GM12878 (cell line): ENCODE measurements around the gene TMEM150B. TPM values are rescaled to one million over a fixed set of nuclear protein-coding genes. Genes with fewer than 3 reads are reported as not detected.
A peak's percentile ranks its signal among the peaks of the same experiment; 100 is the strongest.

Experiments
- ATAC-seq: fragments of 200-7000 bp; cut with Tn5 transposase; 3 replicates; pipeline ENCODE4 v1.9.1; 2020; ENCODE audit warnings: mild to moderate bottlenecking, moderate library complexity
- BruUV-seq: library from RNA; stranded (reverse); fragments of 400-500 nt; replicated peaks from 2 replicates; lab custom pipeline; 2021; lab: Mats Ljungman, UMichigan
- CTCF ChIA-PET: fragments of 300-600 bp; sonication (Branson Sonifier 250); formaldehyde crosslinking; extraction: SDS; loops from one replicate; lab custom pipeline; 2021; ENCODE audit warnings: inconsistent platforms; lab: Yijun Ruan, JAX
- POLR2A ChIA-PET: fragments of 350-600 bp; formaldehyde crosslinking; extraction: SDS; loops from one replicate; lab custom pipeline; 2021; ENCODE audit warnings: inconsistent platforms; lab: Charles Lee
- RAD21 ChIA-PET: fragments of 300-600 bp; sonication (Branson Sonifier 250); formaldehyde crosslinking; loops from one replicate; lab custom pipeline; 2023; ENCODE audit warnings: antibody characterized with exemption; ENCODE audit not compliant: unreplicated experiment; lab: Charles Lee
- SMC1A ChIA-PET: fragments of 300-600 bp; sonication (Branson Sonifier 250); formaldehyde crosslinking; loops from one replicate; lab custom pipeline; 2023; ENCODE audit not compliant: unreplicated experiment, uncharacterized antibody; lab: Charles Lee
- DNase-seq: peaks from one replicate; pipeline ENCODE4 v3.0.0-alpha.2; 2011; ENCODE audit warnings: low read depth, low spot score
- FAIRE-seq: peaks from 3 replicates; lab custom pipeline; 2011; peaks lifted over from hg19 to GRCh38; lab: Jason Lieb, UNC
- H2AFZ ChIP-seq: 2 replicates; pipeline ENCODE4 v1.6.0; 2011; ENCODE audit warnings: low read depth, low read length, control low read depth; ENCODE audit not compliant: control insufficient read depth
- H3K27ac ChIP-seq: 2 replicates; pipeline ENCODE4 v1.5.1; 2011; ENCODE audit warnings: control low read depth; ENCODE audit not compliant: control insufficient read depth, insufficient read depth
- H3K27me3 ChIP-seq, 2 experiments: replicated peaks in 1 of 2; 2 replicates each; pipeline versions ENCODE4 v1.6.0 to v1.6.1; 2011; ENCODE audit warnings: low read length in 1 of 2; ENCODE audit not compliant: control insufficient read depth in 2 of 2, insufficient read depth in 2 of 2
- H3K36me3 ChIP-seq, 2 experiments: 2 replicates each; pipeline ENCODE4 v1.5.1; 2011; ENCODE audit warnings: low read length in 1 of 2; ENCODE audit not compliant: control insufficient read depth in 2 of 2, insufficient read depth in 2 of 2
- H3K4me1 ChIP-seq: 2 replicates; pipeline ENCODE4 v1.6.1; 2011; ENCODE audit warnings: mild to moderate bottlenecking, low read length, moderate library complexity, mixed read lengths; ENCODE audit not compliant: control insufficient read depth, insufficient read depth
- H3K4me2 ChIP-seq: 2 replicates; pipeline ENCODE4 v1.6.0; 2011; ENCODE audit warnings: control low read depth; ENCODE audit not compliant: control insufficient read depth, insufficient read depth
- H3K4me3 ChIP-seq: fragments of 200-600 bp; sonication (generic); 2 replicates; pipeline ENCODE4 v1.5.1; 2016
- H3K79me2 ChIP-seq: 2 replicates; pipeline ENCODE4 v1.6.0; 2011; ENCODE audit warnings: low read length; ENCODE audit not compliant: control insufficient read depth, insufficient read depth
- H3K9ac ChIP-seq: 2 replicates; pipeline ENCODE4 v1.8.0; 2011; ENCODE audit warnings: low read length, control low read depth, mixed read lengths; ENCODE audit not compliant: control insufficient read depth, insufficient read depth
- H3K9me3 ChIP-seq: replicated peaks from 3 replicates; pipeline ENCODE4 v1.5.1; 2011; ENCODE audit warnings: mild to moderate bottlenecking, low read length; ENCODE audit not compliant: control insufficient read depth, insufficient read depth
- H4K20me1 ChIP-seq: 2 replicates; pipeline ENCODE4 v1.6.0; 2011; ENCODE audit not compliant: control insufficient read depth, insufficient read depth
- BCL3 ChIP-seq: IDR thresholded peaks from 2 replicates; pipeline ENCODE4 v1.6.1; 2011; ENCODE audit warnings: borderline replicate concordance, low read depth, mild to moderate bottlenecking, moderate library complexity, low read length; ENCODE audit not compliant: insufficient read depth, poor library complexity, severe bottlenecking
- EZH2 ChIP-seq: IDR thresholded peaks from 2 replicates; pipeline ENCODE4 v1.6.1; 2012; ENCODE audit warnings: low read depth, mild to moderate bottlenecking, control low read depth, inconsistent platforms, low read length, borderline replicate concordance; ENCODE audit not compliant: control insufficient read depth
- FOXM1 ChIP-seq: IDR thresholded peaks from 2 replicates; pipeline ENCODE4 v1.6.1; 2012; ENCODE audit warnings: low read depth, mild to moderate bottlenecking, inconsistent platforms, low read length, moderate library complexity
- NFXL1 ChIP-seq: fragments of 450-650 bp; IDR thresholded peaks from 2 replicates; pipeline ENCODE4 v1.6.1; 2017; ENCODE audit warnings: antibody characterized with exemption, mild to moderate bottlenecking, borderline replicate concordance
- PBX3 ChIP-seq: IDR thresholded peaks from 2 replicates; pipeline ENCODE4 v1.6.1; 2011; ENCODE audit warnings: mild to moderate bottlenecking, low read depth, low read length, moderate library complexity; ENCODE audit not compliant: insufficient replicate concordance
- PML ChIP-seq: IDR thresholded peaks from 2 replicates; pipeline ENCODE4 v1.6.1; 2012; ENCODE audit warnings: low read length, inconsistent platforms
- POLR2A ChIP-seq: IDR thresholded peaks from 2 replicates; pipeline ENCODE4 v1.6.1; 2011; ENCODE audit warnings: low read depth, mild to moderate bottlenecking, low read length
- SIN3A ChIP-seq: IDR thresholded peaks from 2 replicates; pipeline ENCODE4 v1.6.1; 2012; ENCODE audit warnings: low read depth, low read length, improper control_type of control experiment
- STAT3 ChIP-seq: IDR thresholded peaks from 2 replicates; pipeline ENCODE4 v1.6.1; 2011; ENCODE audit warnings: low read depth, low read length, improper control_type of control experiment
- TCF12 ChIP-seq: IDR thresholded peaks from 2 replicates; pipeline ENCODE4 v1.6.1; 2011; ENCODE audit warnings: low read depth, mild to moderate bottlenecking, low read length
- ZNF217 ChIP-seq: fragments of 450-650 bp; IDR thresholded peaks from 2 replicates; pipeline ENCODE4 v1.6.1; 2017; ENCODE audit warnings: antibody characterized with exemption, mild to moderate bottlenecking
- ZNF384 ChIP-seq: IDR thresholded peaks from 2 replicates; pipeline ENCODE4 v1.6.1; 2012; ENCODE audit warnings: low read depth, mild to moderate bottlenecking, low read length, improper control_type of control experiment, borderline replicate concordance
- ZNF622 ChIP-seq: fragments of 450-650 bp; IDR thresholded peaks from 2 replicates; pipeline ENCODE4 v1.6.1; 2017; ENCODE audit warnings: mild to moderate bottlenecking, inconsistent platforms
- WGBS: methylation state at CpG from one replicate; pipeline ENCODE4 v1.1.6; 2016; ENCODE audit warnings: low lambda C conversion rate; ENCODE audit not compliant: insufficient replicate concordance, insufficient coverage; ENCODE audit errors: missing lambda C conversion rate; 5-methylcytosine and 5-hydroxymethylcytosine counted together
- in situ Hi-C: fragments of 300-500 bp; cut with MboI; formaldehyde crosslinking; loops from 9 replicates; pipeline ENCODE4 v1.14.3; 2018; ENCODE audit warnings: mixed read lengths
- intact Hi-C: fragments of 100-400 bp; cut with micrococcal nuclease; formaldehyde crosslinking; loops from one replicate; pipeline ENCODE4 v1.14.2; 2022; ENCODE audit not compliant: unreplicated experiment
- polyA plus RNA-seq, 11 experiments: library from polyadenylated mRNA; depleted of rRNA in 4 of 11; unstranded in 6 of 11; stranded (reverse) in 5 of 11; fragments of >200 nt; fragmentation: Nextera tagmentation in 4 of 11; fragmentation: Illumina TruSeq in 1 of 11; extraction: Ambion mirVana in 4 of 11; extraction: Trizol in 1 of 11; gene quantifications; 1 replicate in 1 of 11; 2 replicates in 10 of 11; pipeline versions ENCODE4 v1.2.1 to v1.2.3, GENCODE V29; 2011 to 2016; ENCODE audit warnings: inconsistent platforms in 2 of 11, missing spikeins in 2 of 11, low read depth in 1 of 11
- total RNA-seq, 4 experiments: library from RNA; depleted of rRNA in 3 of 4; stranded (reverse); fragments of >200 nt in 3 of 4; fragmentation: Illumina TruSeq in 1 of 4; extraction: Trizol in 1 of 4; gene quantifications; 2 replicates each; pipeline versions ENCODE4 v1.2.1 to v1.2.3, GENCODE V29; 2013 to 2021

The TMEM150B gene
- total and polyA plus RNA-seq, 10 of the 15 experiments (the other 5 are each of a cell fraction or from before 2014, with no cell fraction given) = 0.09 to 0.23 (median 0.18) TPM; not detected in 6

GRCh38 chr19:55345101-55345817 lies 20.1 kb upstream of the TMEM150B start:
- ChIA-PET SMC1A (no interaction called here), CTCF (no interaction called here), POLR2A (interaction anchor here (0.5 kb wide), 1 partner anchor 19 kb away, joined by 3 read pairs; no protein-coding TSS in a partner anchor), RAD21 (no interaction called here)
- H4K20me1 ChIP-seq = no peaks in the 10 kb centered on the region
- H3K9me3 ChIP-seq = no peaks in the 10 kb centered on the region
- FAIRE-seq (no peak), ATAC-seq (no peak), DNase-seq (no peak)
- intact Hi-C loops = no loop called here
- H2AFZ ChIP-seq = no peak overlapping the region
- WGBS = 78% methylated on average over 19 of the region's 22 CpGs
- no peaks in the 10 kb centered on the region for H3K27me3 ChIP-seq
- no peak overlapping the region for H3K4me2 ChIP-seq
- in situ Hi-C loops = no loop called here
- no peaks in the 10 kb centered on the region; a peak in 1 of 4 replicates for H3K36me3 ChIP-seq
- H3K4me1 ChIP-seq = peaks cover 4% of the 10 kb centered on the region; the same call in 1 of the 2 replicates
- H3K79me2 ChIP-seq = peaks cover 4% of the 10 kb centered on the region
- no TSS peak for BruUV-seq
- H3K27ac ChIP-seq = no peak overlapping the region
- H3K4me3 ChIP-seq = no peak overlapping the region
- no peak for TF ChIP-seq ZNF622
- TF ChIP-seq POLR2A = 0 out of 2 replicates have a peak, but pooled peaks have one; percentile 21
- H3K9ac ChIP-seq = no peak overlapping the region

DNA sequence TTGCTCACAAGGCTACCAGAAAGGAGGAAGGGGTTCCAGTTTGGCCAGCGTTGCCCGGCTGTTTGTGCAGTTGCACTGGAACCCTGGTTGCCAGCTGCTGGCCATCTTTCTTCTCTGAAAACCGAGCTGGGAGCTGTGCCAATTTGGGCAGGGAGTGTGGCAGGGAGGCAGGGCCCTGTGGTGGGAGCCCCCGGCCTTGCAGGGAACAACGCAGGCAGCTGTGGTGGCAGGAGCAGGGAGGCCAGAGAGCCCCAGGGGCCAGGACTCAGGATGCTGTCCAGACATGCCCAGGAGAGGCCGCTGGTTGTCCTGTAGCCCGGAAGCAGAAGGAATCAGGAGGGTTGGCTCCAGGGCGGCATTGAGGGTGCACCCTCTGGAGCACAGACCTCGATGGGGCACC lies 19.3 kb upstream of the TMEM150B start:
- Histone ChIP-seq H3K4me1 (peaks cover 4% of the 10 kb centered on the region; the same call in 1 of the 2 replicates), H4K20me1 (no peaks in the 10 kb centered on the region), H3K4me3 (no peak overlapping the region), H3K36me3 (no peaks in the 10 kb centered on the region; a peak in 1 of 4 replicates), H3K9me3 (no peaks in the 10 kb centered on the region), H3K79me2 (peaks cover 7% of the 10 kb centered on the region), H3K4me2 (no peak overlapping the region), H2AFZ (no peak overlapping the region), H3K27ac (no peak overlapping the region), H3K9ac (no peak overlapping the region), H3K27me3 (no peaks in the 10 kb centered on the region)
- ChIA-PET CTCF (no interaction called here), POLR2A (no interaction called here), RAD21 (no interaction called here), SMC1A (no interaction called here)
- intact Hi-C loops (no loop called here), in situ Hi-C loops (no loop called here)
- ATAC-seq (no peak), FAIRE-seq (no peak), DNase-seq (no peak)
- no peak for TF ChIP-seq TCF12
- no peak for TF ChIP-seq PML
- no peak for TF ChIP-seq STAT3
- no peak for TF ChIP-seq ZNF384
- TF ChIP-seq ZNF217 = no peak
- no peak for TF ChIP-seq EZH2
- no peak for TF ChIP-seq ZNF622
- no peak for TF ChIP-seq BCL3
- no peak for TF ChIP-seq PBX3
- TF ChIP-seq FOXM1 = no peak
- no peak for TF ChIP-seq SIN3A
- TF ChIP-seq NFXL1 = no peak
- 91% methylated on average over 9 of the region's 9 CpGs for WGBS
- no TSS peak for BruUV-seq
